K562 (cell line): Measurements from ENCODE around the gene WDR70. TPM values are rescaled to one million over a fixed set of nuclear protein-coding genes. Genes with fewer than 3 reads are reported as not detected.
A peak's percentile ranks its signal among the peaks of the same experiment; 100 is the strongest.

Experiments used
- ATF7 ChIP-seq: fragments of 450-650 bp; IDR thresholded peaks from 2 replicates; pipeline ENCODE4 v1.7.1; 2014; ENCODE audit warnings: mild to moderate bottlenecking, moderate library complexity
- CTBP1 ChIP-seq: fragments of 450-650 bp; IDR thresholded peaks from 2 replicates; pipeline ENCODE4 v1.6.1; 2016; ENCODE audit warnings: borderline replicate concordance
- E2F4 ChIP-seq: sonication (generic); formaldehyde crosslinking; IDR thresholded peaks from 2 replicates; pipeline ENCODE4 v1.8.0; 2022; ENCODE audit warnings: mild to moderate bottlenecking, low read depth, missing genetic modification reagents
- HBP1 ChIP-seq: fragments of 450-650 bp; formaldehyde crosslinking; IDR thresholded peaks from 2 replicates; pipeline ENCODE4 v1.4.0; 2022; ENCODE audit warnings: missing genetic modification characterization
- MTA2 ChIP-seq: fragments of 450-650 bp; IDR thresholded peaks from 2 replicates; pipeline ENCODE4 v1.6.1; 2016; ENCODE audit warnings: low read depth
- PHF21A ChIP-seq: fragments of 450-650 bp; IDR thresholded peaks from 2 replicates; pipeline ENCODE4 v1.6.1; 2017; ENCODE audit warnings: low read depth, borderline replicate concordance
- REST ChIP-seq, 2 experiments: fragments of 450-650 bp; formaldehyde crosslinking in 1 of 2; IDR thresholded peaks; 2 replicates each; pipeline versions ENCODE4 v1.4.0 to v1.6.1; 2014 to 2020; ENCODE audit warnings: mild to moderate bottlenecking in 2 of 2, borderline replicate concordance in 1 of 2, low read depth in 1 of 2
- SMC3 ChIP-seq: conservative IDR thresholded peaks from 2 replicates; pipeline ENCODE4 v1.6.1; 2011; ENCODE audit warnings: low read depth, low read length, improper control_type of control experiment; ENCODE audit not compliant: insufficient read depth
- TRIM28 ChIP-seq: fragments of 450-650 bp; IDR thresholded peaks from 2 replicates; pipeline ENCODE4 v1.6.1; 2017
- ZBTB49 ChIP-seq: sonication (generic); formaldehyde crosslinking; IDR thresholded peaks from 2 replicates; pipeline ENCODE4 v1.8.0; 2022; ENCODE audit warnings: missing genetic modification reagents, mild to moderate bottlenecking, borderline replicate concordance
- ZNF217 ChIP-seq: sonication (generic); formaldehyde crosslinking; IDR thresholded peaks from 2 replicates; pipeline ENCODE4 v1.8.0; 2022; ENCODE audit warnings: mild to moderate bottlenecking, missing genetic modification reagents
- ZNF316 ChIP-seq: fragments of 450-650 bp; IDR thresholded peaks from 2 replicates; pipeline ENCODE4 v1.6.1; 2016
- ZNF512 ChIP-seq: IDR thresholded peaks from 2 replicates; pipeline ENCODE4 v1.6.1; 2016; ENCODE audit warnings: missing genetic modification characterization, missing compliant biosample characterization
- ZNF780A ChIP-seq: fragments of 250-450 bp; sonication (Bioruptor Pico); IDR thresholded peaks from 2 replicates; pipeline ENCODE4 v1.5.0; 2021; ENCODE audit warnings: mild to moderate bottlenecking
- polyA plus RNA-seq, 8 experiments: library from polyadenylated mRNA; depleted of rRNA in 4 of 8; stranded (reverse) in 5 of 8; unstranded in 3 of 8; fragments of >200 nt; fragmentation: Nextera tagmentation in 2 of 8; fragmentation: Illumina TruSeq in 1 of 8; extraction: Ambion mirVana in 2 of 8; extraction: Trizol in 1 of 8; gene quantifications; 2 replicates each; pipeline versions ENCODE4 v1.2.1 to v1.2.3, GENCODE V29; 2011 to 2014; ENCODE audit warnings: inconsistent platforms in 1 of 8, missing spikeins in 1 of 8
- total RNA-seq, 7 experiments: library from RNA; depleted of rRNA in 6 of 7; stranded (reverse); fragments of >200 nt in 6 of 7; fragmentation: Illumina TruSeq in 2 of 7; extraction: Trizol in 2 of 7; gene quantifications; 2 replicates each; pipeline versions ENCODE4 v1.2.1 to v1.2.3, GENCODE V29; 2011 to 2021; ENCODE audit warnings: low replicate concordance in 1 of 7

Gene WDR70
- total and polyA plus RNA-seq, 9 of the 15 experiments (the other 6 are each of a cell fraction or from before 2014, with no cell fraction given) = 16.8 to 46.6 (median 38.8) TPM

- TF ChIP-seq ZBTB49 (CRISPR knock-in tag) = no peak
- no peak for TF ChIP-seq MTA2
- TF ChIP-seq PHF21A = no peak
- peak; percentile 43 for TF ChIP-seq ZNF316
- peak; percentile 86 for TF ChIP-seq TRIM28
- TF ChIP-seq ZNF780A = no peak
- no peak for TF ChIP-seq SMC3
- TF ChIP-seq REST (IDR thresholded peaks at IDR 0.05; ENCODE audit: borderline replicate concordance) = peak; percentile 29; the same call in 1 of the 2 replicates
- TF ChIP-seq REST (CRISPR knock-in tag; IDR thresholded peaks at IDR 0.05; ENCODE audit: low read depth) = no peak
- TF ChIP-seq ATF7 = no peak
- no peak for TF ChIP-seq ZNF217 (CRISPR knock-in tag)
- TF ChIP-seq HBP1 (CRISPR knock-in tag) = no peak
- no peak for TF ChIP-seq CTBP1
- no peak for TF ChIP-seq ZNF512 (tag)
- no peak for TF ChIP-seq E2F4 (CRISPR knock-in tag)
These were observed 395.9 kb downstream of the WDR70 start (continued) for GRCh38 chr5:37774912-37775483.
